Hepatocyte (in vitro differentiated cells): ENCODE results near the gene SPIRE1. TPM values are rescaled to one million over a fixed set of nuclear protein-coding genes. Genes with fewer than 3 reads are reported as not detected.
"Not testable (repeated sequence)": the region's sequence is repeated elsewhere in the genome, so short reads cannot be mapped to it uniquely, and the experiment has no call there.

Source experiments
- DNase-seq: peaks from one replicate; pipeline ENCODE4 v3.0.0-alpha.2; 2016; ENCODE audit warnings: low spot score
- H2AFZ ChIP-seq: fragments of 200-600 bp; sonication (generic); 2 replicates; pipeline ENCODE4 v1.6.0; 2016; ENCODE audit warnings: antibody characterized with exemption, mild to moderate bottlenecking
- H3K27ac ChIP-seq: fragments of 200-600 bp; sonication (generic); 2 replicates; pipeline ENCODE4 v1.5.1; 2016; ENCODE audit warnings: mild to moderate bottlenecking
- H3K27me3 ChIP-seq: fragments of 200-600 bp; sonication (generic); 2 replicates; pipeline ENCODE4 v1.6.1; 2016
- H3K36me3 ChIP-seq: fragments of 200-600 bp; sonication (generic); replicated peaks from 2 replicates; pipeline ENCODE4 v1.5.1; 2016; ENCODE audit warnings: low read depth; ENCODE audit not compliant: insufficient read depth
- H3K4me1 ChIP-seq: fragments of 200-600 bp; sonication (generic); 2 replicates; pipeline ENCODE4 v1.5.1; 2016; ENCODE audit warnings: mild to moderate bottlenecking, moderate library complexity; ENCODE audit not compliant: insufficient read depth
- H3K4me2 ChIP-seq: fragments of 200-600 bp; sonication (generic); 2 replicates; pipeline ENCODE4 v1.6.0; 2016
- H3K4me3 ChIP-seq: fragments of 200-600 bp; sonication (generic); 2 replicates; pipeline ENCODE4 v1.5.1; 2016; ENCODE audit warnings: mild to moderate bottlenecking
- H3K79me2 ChIP-seq: fragments of 200-600 bp; sonication (generic); 2 replicates; pipeline ENCODE4 v1.6.0; 2017; ENCODE audit warnings: mild to moderate bottlenecking
- H3K9me2 ChIP-seq: fragments of 200-600 bp; sonication (generic); replicated peaks from 2 replicates; pipeline ENCODE4 v1.6.0; 2017; ENCODE audit warnings: mild to moderate bottlenecking; ENCODE audit not compliant: insufficient read depth
- H3K9me3 ChIP-seq: fragments of 200-600 bp; sonication (generic); 2 replicates; pipeline ENCODE4 v1.5.1; 2016; ENCODE audit warnings: low read depth, mild to moderate bottlenecking
- H4K20me1 ChIP-seq: fragments of 200-600 bp; sonication (generic); 2 replicates; pipeline ENCODE4 v1.6.0; 2016; ENCODE audit warnings: mild to moderate bottlenecking; ENCODE audit not compliant: insufficient read depth, poor library complexity, severe bottlenecking
- CTCF ChIP-seq: fragments of 200-600 bp; sonication (generic); IDR thresholded peaks from 2 replicates; pipeline ENCODE4 v1.5.1; 2016; ENCODE audit warnings: antibody characterized with exemption, mild to moderate bottlenecking; ENCODE audit not compliant: poor library complexity
- EZH2 ChIP-seq: fragments of 200-600 bp; sonication (generic); IDR thresholded peaks from 2 replicates; pipeline ENCODE4 v1.6.1; 2016; ENCODE audit warnings: antibody characterized with exemption, mild to moderate bottlenecking, borderline replicate concordance
- EZH2phosphoT487 ChIP-seq: fragments of 200-600 bp; sonication (generic); IDR thresholded peaks from one replicate; pipeline ENCODE4 v1.6.1; 2018; ENCODE audit warnings: antibody characterized with exemption, mild to moderate bottlenecking, low read depth, moderate library complexity; ENCODE audit not compliant: unreplicated experiment, severe bottlenecking
- WGBS: methylation state at CpG from one replicate; pipeline ENCODE4 v1.1.6; 2016; ENCODE audit warnings: low lambda C conversion rate; ENCODE audit errors: missing lambda C conversion rate; 5-methylcytosine and 5-hydroxymethylcytosine counted together
- polyA plus RNA-seq: library from polyadenylated mRNA; unstranded; fragments of >200 nt; fragmentation: Nextera tagmentation; extraction: Ambion mirVana; gene quantifications from 2 replicates; pipeline ENCODE4 v1.2.1, GENCODE V29; 2016
- total RNA-seq: library from RNA; depleted of rRNA; stranded (reverse); fragments of >200 nt; gene quantifications from 2 replicates; pipeline ENCODE4 v1.2.3, GENCODE V29; 2014

Gene SPIRE1
- total and polyA plus RNA-seq, 2 experiments from 2014 or later: 13.1 to 18.9 TPM

GRCh38 chr18:12540751-12541150 lies 117.2 kb downstream of the SPIRE1 start:
- TF ChIP-seq CTCF (no peak), EZH2 (no peak), EZH2phosphoT487 (no peak)
- DNase-seq: no peak
- H3K4me3 ChIP-seq: no peak overlapping the region
- H3K9me3 ChIP-seq: no peaks in the 10 kb centered on the region
- H3K36me3 ChIP-seq: no peaks in the 10 kb centered on the region
- no peak overlapping the region for H3K4me2 ChIP-seq
- H3K27me3 ChIP-seq: no peaks in the 10 kb centered on the region
- H2AFZ ChIP-seq: no peak overlapping the region
- no peak overlapping the region for H3K27ac ChIP-seq
- no peaks in the 10 kb centered on the region for H3K9me2 ChIP-seq
- H3K79me2 ChIP-seq: peaks cover 4% of the 10 kb centered on the region
- WGBS: 100% methylated on average over 2 of the region's 2 CpGs
- H3K4me1 ChIP-seq: no peaks in the 10 kb centered on the region
- no peaks in the 10 kb centered on the region for H4K20me1 ChIP-seq

- not testable (repeated sequence) for H3K9me2 ChIP-seq, H3K4me3 ChIP-seq, H2AFZ ChIP-seq, H3K79me2 ChIP-seq, H4K20me1 ChIP-seq, H3K9me3 ChIP-seq, H3K27ac ChIP-seq, H3K4me1 ChIP-seq, H3K27me3 ChIP-seq, H3K4me2 ChIP-seq, H3K36me3 ChIP-seq
- DNase-seq: peak; percentile 17
- 95% methylated on average over 4 of the region's 4 CpGs for WGBS
Observed at GRCh38 chr18:12539158-12539557, 118.7 kb downstream of the SPIRE1 start.

- WGBS: 94% methylated on average over 2 of the region's 2 CpGs
- Histone ChIP-seq H3K4me3 (no peak overlapping the region), H3K4me2 (no peak overlapping the region), H3K79me2 (peaks cover 4% of the 10 kb centered on the region), H3K27me3 (no peaks in the 10 kb centered on the region), H2AFZ (no peak overlapping the region), H3K36me3 (no peaks in the 10 kb centered on the region), H3K4me1 (no peaks in the 10 kb centered on the region), H3K27ac (no peak overlapping the region), H3K9me2 (no peaks in the 10 kb centered on the region), H3K9me3 (no peaks in the 10 kb centered on the region), H4K20me1 (no peaks in the 10 kb centered on the region)
- DNase-seq: no peak
- TF ChIP-seq EZH2phosphoT487 (no peak), EZH2 (no peak), CTCF (no peak)
Observed at GRCh38 chr18:12534820-12535219, 123.1 kb downstream of the SPIRE1 start.

GRCh38 chr18:12532661-12533060 lies 125.2 kb downstream of the SPIRE1 start:
- TF ChIP-seq CTCF: no peak
- no peak for TF ChIP-seq EZH2
- no peak for TF ChIP-seq EZH2phosphoT487
- Histone ChIP-seq H3K9me2 (no peaks in the 10 kb centered on the region), H3K27me3 (no peaks in the 10 kb centered on the region), H3K27ac (no peak overlapping the region), H3K4me2 (no peak overlapping the region), H3K4me3 (no peak overlapping the region), H3K79me2 (peaks cover 4% of the 10 kb centered on the region), H3K36me3 (no peaks in the 10 kb centered on the region), H3K4me1 (no peaks in the 10 kb centered on the region), H3K9me3 (no peaks in the 10 kb centered on the region), H2AFZ (no peak overlapping the region), H4K20me1 (no peaks in the 10 kb centered on the region)
- DNase-seq: no peak
- WGBS: 84% methylated on average over 3 of the region's 3 CpGs
